ENCODE data around the gene SERTM2.

SERTM2 gene

DNA sequence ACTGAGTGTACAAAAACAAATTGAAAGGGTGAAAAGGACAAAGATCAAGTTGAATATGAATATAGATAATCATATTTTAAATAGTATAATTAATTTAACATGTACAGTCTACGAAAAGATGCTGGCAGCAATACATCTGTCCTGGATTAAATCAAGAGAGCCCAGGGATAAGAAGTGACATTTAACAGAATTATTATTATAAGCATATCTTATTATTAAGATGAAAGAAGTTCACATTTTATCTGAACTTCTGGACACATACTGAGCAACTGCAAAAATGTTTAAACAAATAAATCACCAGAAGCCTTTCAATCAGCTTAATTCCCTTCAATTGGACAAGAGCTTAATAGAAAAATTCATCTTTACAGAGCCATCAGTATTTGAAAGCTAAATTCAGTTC is 50.4 kb downstream of the SERTM2 start:
- no peak for DNase-seq

DNA sequence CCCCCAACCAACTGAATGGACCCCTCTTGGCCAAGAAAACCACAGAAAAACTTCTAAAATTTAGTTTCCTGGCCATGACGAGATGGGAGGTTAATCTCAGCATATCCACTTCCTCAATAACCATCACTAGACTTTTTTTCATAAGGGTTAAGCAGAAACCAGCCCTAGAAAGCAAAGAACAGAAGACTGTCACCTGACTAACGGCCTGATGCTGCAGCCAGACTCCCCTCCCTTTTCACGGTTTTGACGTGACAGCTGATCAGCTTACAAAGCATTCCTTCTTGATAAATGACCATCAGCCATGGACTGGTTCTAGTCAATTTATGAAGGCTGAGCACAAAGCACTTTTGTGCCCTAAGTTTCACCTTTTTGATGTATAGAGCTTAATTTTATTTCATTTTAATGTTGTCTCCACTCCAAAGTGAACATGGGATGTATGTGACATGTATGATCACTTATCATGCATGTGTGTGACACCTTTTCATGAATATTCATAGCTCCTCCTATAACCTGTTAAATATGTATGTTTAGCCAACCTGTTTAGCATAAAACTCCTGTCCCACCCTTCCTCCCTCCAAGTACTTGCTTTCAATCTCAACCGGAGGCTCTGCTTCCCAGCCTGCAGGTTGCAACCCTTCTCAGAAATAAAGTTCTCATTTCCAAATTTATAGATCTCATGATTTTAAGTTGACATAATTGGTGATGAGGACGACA is 56.3 kb downstream of the SERTM2 start:
- DNase-seq: no peak

GRCh38 chrX:111568354-111568753 is 56.9 kb downstream of the SERTM2 start:
- DNase-seq: peak; percentile 7

- DNase-seq: no peak
These were observed 57.4 kb downstream of the SERTM2 start for GRCh38 chrX:111568817-111569216.

Measured in fibroblast of skin of back (primary cell).